ENCODE results near the gene CCDC124. TPM values are rescaled to one million over a fixed set of nuclear protein-coding genes. Genes with fewer than 3 reads are reported as not detected.

CCDC124 gene
- total and polyA plus RNA-seq, 4 donors = 35.5 to 146 (median 102) TPM

- no peak overlapping the region for H3K27ac ChIP-seq (ENCODE audit: low read depth in 1 of 2, low read length in 1 of 2)
- no peak for DNase-seq
- no peak for ATAC-seq (ENCODE audit: insufficient read depth, low FRiP score)
- peaks cover 0 to 31% (median 8%) of the 10 kb centered on the region in 5 donors for H3K4me1 ChIP-seq (ENCODE audit: control insufficient read depth in 5 of 5, insufficient read depth in 5 of 5, low read length in 5 of 5)
- H3K9ac ChIP-seq (ENCODE audit: insufficient read depth in 1 of 2, low read length in 2 of 2) = no peak overlapping the region
- no peaks in the 10 kb centered on the region for H3K36me3 ChIP-seq (ENCODE audit: control insufficient read depth in 4 of 4, insufficient read depth in 4 of 4, low read length in 4 of 4)
- no peak overlapping the region for H3K4me3 ChIP-seq
- H3K9me3 ChIP-seq (ENCODE audit: control insufficient read depth in 4 of 4, insufficient read depth in 3 of 4, low read length in 3 of 4) = peaks cover 0 to 2% (median 0%) of the 10 kb centered on the region in 4 donors
- WGBS, 2 donors = 87 to 91% methylated on average over 7 of the region's 7 CpGs
- TF ChIP-seq CTCF (IDR thresholded peaks at IDR 0.05; ENCODE audit: control extremely low read depth, extremely low read depth) = no peak
- H3K27me3 ChIP-seq (ENCODE audit: control insufficient read depth in 3 of 3, insufficient read depth in 3 of 3, low read length in 2 of 3) = peaks cover 0 to 34% (median 25%) of the 10 kb centered on the region in 3 donors
These were observed 21.6 kb downstream of the CCDC124 start for GRCh38 chr19:17954401-17954800.

GRCh38 chr19:17957149-17957849 lies 24.5 kb downstream of the CCDC124 start:
- TF ChIP-seq CTCF (IDR thresholded peaks at IDR 0.05; ENCODE audit: control extremely low read depth, extremely low read depth) = no peak
- no peaks in the 10 kb centered on the region for H3K36me3 ChIP-seq (ENCODE audit: control insufficient read depth in 4 of 4, insufficient read depth in 4 of 4, low read length in 4 of 4)
- H3K9ac ChIP-seq (ENCODE audit: insufficient read depth in 1 of 2, low read length in 2 of 2) = no peak overlapping the region
- DNase-seq (no peak), ATAC-seq (ENCODE audit: insufficient read depth, low FRiP score) (no peak)
- H3K27ac ChIP-seq (ENCODE audit: low read depth in 1 of 2, low read length in 1 of 2) = no peak overlapping the region
- no peak overlapping the region for H3K4me3 ChIP-seq
- WGBS, 2 donors = 77 to 79% methylated on average over 3 of the region's 3 CpGs
- H3K9me3 ChIP-seq (ENCODE audit: control insufficient read depth in 4 of 4, insufficient read depth in 3 of 4, low read length in 3 of 4) = peaks cover 0 to 2% (median 0%) of the 10 kb centered on the region in 4 donors
- H3K27me3 ChIP-seq (ENCODE audit: control insufficient read depth in 3 of 3, insufficient read depth in 3 of 3, low read length in 2 of 3) = peaks cover 0 to 18% (median 17%) of the 10 kb centered on the region in 3 donors
- peaks cover 0 to 7% (median 0%) of the 10 kb centered on the region in 5 donors for H3K4me1 ChIP-seq (ENCODE audit: control insufficient read depth in 5 of 5, insufficient read depth in 5 of 5, low read length in 5 of 5)

GRCh38 chr19:17957885-17958284 lies 25.1 kb downstream of the CCDC124 start:
- no peak for ATAC-seq (ENCODE audit: insufficient read depth, low FRiP score)
- no peak overlapping the region for H3K9ac ChIP-seq (ENCODE audit: insufficient read depth in 1 of 2, low read length in 2 of 2)

More at GRCh38 chr19:17957885-17958284, 25.1 kb downstream of the CCDC124 start:
- Histone ChIP-seq H3K27me3 (ENCODE audit: control insufficient read depth in 3 of 3, insufficient read depth in 3 of 3, low read length in 2 of 3) (peaks cover 0 to 12% (median 11%) of the 10 kb centered on the region in 3 donors), H3K27ac (ENCODE audit: low read depth in 1 of 2, low read length in 1 of 2) (no peak overlapping the region), H3K36me3 (ENCODE audit: control insufficient read depth in 4 of 4, insufficient read depth in 4 of 4, low read length in 4 of 4) (no peaks in the 10 kb centered on the region), H3K4me3 (no peak overlapping the region), H3K9me3 (ENCODE audit: control insufficient read depth in 4 of 4, insufficient read depth in 3 of 4, low read length in 3 of 4) (peaks cover 0 to 2% (median 0%) of the 10 kb centered on the region in 4 donors), H3K4me1 (ENCODE audit: control insufficient read depth in 5 of 5, insufficient read depth in 5 of 5, low read length in 5 of 5) (peaks cover 0 to under 1% (median 0%) of the 10 kb centered on the region in 5 donors)
- DNase-seq = no peak
- no peak for TF ChIP-seq CTCF (IDR thresholded peaks at IDR 0.05; ENCODE audit: control extremely low read depth, extremely low read depth)

Data from lung (tissue), 12 donors.